ENCODE results near the gene FARP1. TPM values are rescaled to one million over a fixed set of nuclear protein-coding genes. Genes with fewer than 3 reads are reported as not detected.
A peak's percentile ranks its signal among the peaks of the same experiment; 100 is the strongest.

FARP1 gene
- total and polyA plus RNA-seq, 10 of the 15 experiments (the other 5 are each of a cell fraction or from before 2014, with no cell fraction given) = 0.17 to 6.9 (median 0.68) TPM

DNA sequence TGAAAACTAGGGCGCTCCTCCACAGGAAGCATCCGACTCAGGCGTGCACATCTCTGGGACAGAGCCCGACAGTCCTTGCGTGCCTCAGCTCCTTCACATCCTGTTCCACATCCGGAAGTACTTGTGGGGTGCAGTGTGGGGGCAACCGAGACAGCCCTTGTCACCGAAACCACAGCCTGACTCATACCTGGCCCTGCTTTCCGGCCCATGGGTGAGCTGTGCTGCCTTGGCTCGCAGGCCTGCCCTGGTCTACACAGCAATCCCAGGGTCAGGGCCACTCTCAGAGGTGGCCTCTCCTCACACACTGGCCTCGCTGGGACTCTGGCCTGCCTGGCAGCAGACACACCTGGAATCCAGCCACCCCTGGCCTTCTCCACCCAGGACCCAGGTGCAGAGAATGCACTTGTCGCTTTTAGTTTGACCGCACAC lies 333.7 kb downstream of the FARP1 start:
- ChIA-PET CTCF (interaction anchor here (0.8 to 3.3 kb wide), 5 partner anchors 9 to 177 kb away, joined by 3 to 15 read pairs (median 4); no protein-coding TSS in a partner anchor), RAD21 (ENCODE audit: unreplicated experiment) (interaction anchor here (0.9 to 2.2 kb wide), 9 partner anchors 20 to 177 kb away, joined by 3 to 8 read pairs (median 4); no protein-coding TSS in a partner anchor), SMC1A (ENCODE audit: uncharacterized antibody, unreplicated experiment) (interaction anchor here (0.8 to 5.5 kb wide), 10 partner anchors 12 to 177 kb away, joined by 3 to 39 read pairs (median 5); no protein-coding TSS in a partner anchor), POLR2A (interaction anchor here (0.9 to 3.3 kb wide), 8 partner anchors 10 to 87 kb away, joined by 3 to 13 read pairs (median 4); no protein-coding TSS in a partner anchor)
- no peaks in the 10 kb centered on the region for H3K27me3 ChIP-seq (replicated peaks in 1 of 2; ENCODE audit: control insufficient read depth in 2 of 2, insufficient read depth in 2 of 2, low read length in 1 of 2)
- H3K27ac ChIP-seq (ENCODE audit: control insufficient read depth, insufficient read depth) = peak overlapping the region; percentile 67
- intact Hi-C loops (cut with micrococcal nuclease; ENCODE audit: unreplicated experiment) = loop anchor here (1.0 to 2.0 kb wide), 2 partner anchors 28 to 94 kb away; no protein-coding TSS in a partner anchor
- H3K9me3 ChIP-seq (replicated peaks; ENCODE audit: control insufficient read depth, insufficient read depth, low read length) = no peaks in the 10 kb centered on the region
- no peak overlapping the region; the same call in 1 of the 2 replicates for H2AFZ ChIP-seq (ENCODE audit: control insufficient read depth, low read depth, low read length)
- H3K79me2 ChIP-seq (ENCODE audit: control insufficient read depth, insufficient read depth, low read length) = peaks cover 39% of the 10 kb centered on the region
- H3K36me3 ChIP-seq (ENCODE audit: control insufficient read depth in 2 of 2, insufficient read depth in 2 of 2, low read length in 1 of 2) = peaks cover 18 to 25% of the 10 kb centered on the region in 2 experiments
- ATAC-seq = peak; percentile 94
- no peaks in the 10 kb centered on the region; the same call in 1 of the 2 replicates for H4K20me1 ChIP-seq (ENCODE audit: control insufficient read depth, insufficient read depth)
- BruUV-seq (replicated peaks) = no TSS peak
- in situ Hi-C loops (cut with MboI) = no loop called here
- peaks cover 44% of the 10 kb centered on the region for H3K4me1 ChIP-seq (ENCODE audit: control insufficient read depth, insufficient read depth, low read length)
- no peak overlapping the region for H3K9ac ChIP-seq (ENCODE audit: control insufficient read depth, insufficient read depth, low read length)
- H3K4me3 ChIP-seq = peak overlapping the region; percentile 13; the same call in 1 of the 2 replicates
- peak overlapping the region; percentile 67 for H3K4me2 ChIP-seq (ENCODE audit: control insufficient read depth, insufficient read depth)
- 15% methylated on average over 13 of the region's 13 CpGs for WGBS (ENCODE audit: insufficient coverage, insufficient replicate concordance, low lambda C conversion rate, missing lambda C conversion rate)
- DNase-seq (ENCODE audit: low read depth, low spot score) = peak; percentile 90
- FAIRE-seq = peak; percentile 98
- 0 out of 2 replicates have a peak, but pooled peaks have one; percentile 29 for TF ChIP-seq SIN3A (IDR thresholded peaks at IDR 0.05; ENCODE audit: low read depth, low read length)
- TF ChIP-seq MEF2A (IDR thresholded peaks at IDR 0.05; ENCODE audit: insufficient read depth, low read depth, low read length) = peak; percentile 88
- TF ChIP-seq SP1 (IDR thresholded peaks at IDR 0.05; ENCODE audit: low read depth, low read length) = peak; percentile 91
- no peak for TF ChIP-seq CBX3 (IDR thresholded peaks at IDR 0.05; ENCODE audit: borderline replicate concordance, low read depth)
- TF ChIP-seq YY1 (IDR thresholded peaks at IDR 0.05; ENCODE audit: low read depth, low read length) = peak; percentile 57; the same call in 1 of the 2 replicates
- no peak for TF ChIP-seq KAT2A (conservative IDR thresholded peaks at IDR 0.05; ENCODE audit: control insufficient read depth, low read depth, low read length)
- TF ChIP-seq POLR2AphosphoS2 (IDR thresholded peaks at IDR 0.05; ENCODE audit: low read depth, low read length) = no peak
- peak; percentile 96 to 97 for TF ChIP-seq EP300 (IDR thresholded peaks at IDR 0.05; ENCODE audit: borderline replicate concordance in 1 of 2, control insufficient read depth in 1 of 2, low read depth in 2 of 2, low read length in 2 of 2)
- TF ChIP-seq IRF3 (IDR thresholded peaks at IDR 0.05) = no peak
- peak; percentile 83 for TF ChIP-seq NR2C1 (IDR thresholded peaks at IDR 0.05)
- TF ChIP-seq CREB1 (IDR thresholded peaks at IDR 0.05; ENCODE audit: low read depth) = peak; percentile 85
- TF ChIP-seq JUND (IDR thresholded peaks at IDR 0.05; ENCODE audit: low read depth, low read length) = peak; percentile 95
- peak; percentile 47 for TF ChIP-seq PBX3 (IDR thresholded peaks at IDR 0.05; ENCODE audit: insufficient replicate concordance, low read depth, low read length)
- peak; percentile 37 for TF ChIP-seq RELA (IDR thresholded peaks at IDR 0.05; ENCODE audit: borderline replicate concordance, partially characterized antibody)
- no peak for TF ChIP-seq NFXL1 (IDR thresholded peaks at IDR 0.05; ENCODE audit: borderline replicate concordance)
- peak; percentile 93 for TF ChIP-seq JUNB (IDR thresholded peaks at IDR 0.05)
- TF ChIP-seq, protein P1, sequence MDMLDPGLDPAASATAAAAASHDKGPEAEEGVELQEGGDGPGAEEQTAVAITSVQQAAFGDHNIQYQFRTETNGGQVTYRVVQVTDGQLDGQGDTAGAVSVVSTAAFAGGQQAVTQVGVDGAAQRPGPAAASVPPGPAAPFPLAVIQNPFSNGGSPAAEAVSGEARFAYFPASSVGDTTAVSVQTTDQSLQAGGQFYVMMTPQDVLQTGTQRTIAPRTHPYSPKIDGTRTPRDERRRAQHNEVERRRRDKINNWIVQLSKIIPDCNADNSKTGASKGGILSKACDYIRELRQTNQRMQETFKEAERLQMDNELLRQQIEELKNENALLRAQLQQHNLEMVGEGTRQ (IDR thresholded peaks at IDR 0.05; ENCODE audit: borderline replicate concordance, low read depth, low read length) = no peak
- TF ChIP-seq ZZZ3 (IDR thresholded peaks at IDR 0.05; ENCODE audit: control insufficient read depth, insufficient read length, low read depth) = no peak
- no peak for TF ChIP-seq FOXK2 (IDR thresholded peaks at IDR 0.05)
- TF ChIP-seq IRF4 (IDR thresholded peaks at IDR 0.05; ENCODE audit: low read depth, low read length) = peak; percentile 100
- TF ChIP-seq, protein P2, sequence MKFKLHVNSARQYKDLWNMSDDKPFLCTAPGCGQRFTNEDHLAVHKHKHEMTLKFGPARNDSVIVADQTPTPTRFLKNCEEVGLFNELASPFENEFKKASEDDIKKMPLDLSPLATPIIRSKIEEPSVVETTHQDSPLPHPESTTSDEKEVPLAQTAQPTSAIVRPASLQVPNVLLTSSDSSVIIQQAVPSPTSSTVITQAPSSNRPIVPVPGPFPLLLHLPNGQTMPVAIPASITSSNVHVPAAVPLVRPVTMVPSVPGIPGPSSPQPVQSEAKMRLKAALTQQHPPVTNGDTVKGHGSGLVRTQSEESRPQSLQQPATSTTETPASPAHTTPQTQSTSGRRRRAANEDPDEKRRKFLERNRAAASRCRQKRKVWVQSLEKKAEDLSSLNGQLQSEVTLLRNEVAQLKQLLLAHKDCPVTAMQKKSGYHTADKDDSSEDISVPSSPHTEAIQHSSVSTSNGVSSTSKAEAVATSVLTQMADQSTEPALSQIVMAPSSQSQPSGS (IDR thresholded peaks at IDR 0.05; ENCODE audit: low read length) = peak; percentile 90; the same call in 1 of the 2 replicates
